HCT116 (cell line): ENCODE measurements around the gene MAP4K1. TPM values are rescaled to one million over a fixed set of nuclear protein-coding genes. Genes with fewer than 3 reads are reported as not detected.

Source experiments
- ATAC-seq: fragments of 200-7000 bp; cut with Tn5 transposase; 2 replicates; pipeline ENCODE4 v1.9.1; 2020; ENCODE audit warnings: mild to moderate bottlenecking, moderate library complexity
- BruUV-seq: library from RNA; stranded (reverse); fragments of 400-500 nt; replicated peaks from 2 replicates; lab custom pipeline; 2021; lab: Mats Ljungman, UMichigan
- CTCF ChIA-PET: fragments of 300-600 bp; sonication (Branson Sonifier 250); formaldehyde crosslinking; loops from one replicate; lab custom pipeline; 2021; ENCODE audit warnings: antibody characterized with exemption; lab: Charles Lee
- POLR2A ChIA-PET: fragments of 300-600, 350-600 bp; sonication (Branson Sonifier 250); formaldehyde crosslinking; loops from one replicate; lab custom pipeline; 2021; ENCODE audit warnings: antibody characterized with exemption; lab: Charles Lee
- RAD21 ChIA-PET, 2 experiments: fragments of 300-600 bp; sonication (Branson Sonifier 250); formaldehyde crosslinking; loops; one replicate each; lab custom pipeline; 2023; ENCODE audit warnings: low total read pairs in 2 of 2; ENCODE audit not compliant: uncharacterized antibody in 2 of 2, unreplicated experiment in 2 of 2, low non-redundant PET in 1 of 2; lab: Charles Lee
- DNase-seq: peaks from one replicate; pipeline ENCODE4 v3.0.0-alpha.2; 2010; ENCODE audit warnings: low read depth, low spot score
- H2AFZ ChIP-seq: fragments of 200-600 bp; shearing (Covaris generic), sonication (generic); 2 replicates; pipeline ENCODE4 v1.6.1; 2017; ENCODE audit warnings: low read depth, mixed run types, mixed read lengths, antibody characterized with exemption, low read length; ENCODE audit not compliant: poor library complexity, severe bottlenecking
- H3K27ac ChIP-seq: 2 replicates; pipeline ENCODE4 v1.5.1; 2012; ENCODE audit warnings: low read depth, low read length
- H3K27me3 ChIP-seq: fragments of 200-600 bp; sonication (generic); 2 replicates; pipeline ENCODE4 v1.6.1; 2016; ENCODE audit warnings: mixed run types, low read length, mixed read lengths; ENCODE audit not compliant: insufficient read depth
- H3K36me3 ChIP-seq, 2 experiments: fragments of 200-500 bp in 1 of 2; fragments of 200-600 bp in 1 of 2; sonication (Bioruptor generic) in 1 of 2; sonication (generic) in 1 of 2; 2 replicates each; pipeline versions ENCODE4 v1.5.1 to v1.6.1; 2014 to 2016; ENCODE audit warnings: low read length in 2 of 2, inconsistent platforms in 1 of 2, mixed read lengths in 1 of 2, mixed run types in 1 of 2; ENCODE audit not compliant: insufficient read depth in 2 of 2, control insufficient read depth in 1 of 2
- H3K4me1 ChIP-seq, 2 experiments: fragments of 200-600 bp in 1 of 2; sonication (generic) in 1 of 2; 2 replicates each; pipeline versions ENCODE4 v1.5.1 to v1.6.1; 2012 to 2017; ENCODE audit warnings: low read length in 2 of 2, inconsistent platforms in 1 of 2, mild to moderate bottlenecking in 1 of 2, mixed read lengths in 1 of 2, mixed run types in 1 of 2, moderate library complexity in 1 of 2; ENCODE audit not compliant: insufficient read depth in 2 of 2, control insufficient read depth in 1 of 2
- H3K4me2 ChIP-seq: fragments of 200-600 bp; sonication (generic); 2 replicates; pipeline ENCODE4 v1.6.1; 2017; ENCODE audit warnings: mixed run types, low read length, mixed read lengths
- H3K4me3 ChIP-seq, 2 experiments: fragments of 200-600 bp in 1 of 2; sonication (generic) in 1 of 2; replicated peaks in 1 of 2; 2 replicates each; pipeline ENCODE4 v1.5.1; 2011 to 2016; ENCODE audit warnings: low read length in 2 of 2, control low read depth in 1 of 2, low read depth in 1 of 2, mild to moderate bottlenecking in 1 of 2, mixed read lengths in 1 of 2, mixed run types in 1 of 2
- H3K79me2 ChIP-seq: fragments of 200-600 bp; sonication (generic); 2 replicates; pipeline ENCODE4 v1.6.1; 2017; ENCODE audit warnings: mild to moderate bottlenecking, mixed run types, low read length, moderate library complexity, mixed read lengths; ENCODE audit not compliant: insufficient read depth
- H3K9ac ChIP-seq: fragments of 200-600 bp; sonication (generic); 2 replicates; pipeline ENCODE4 v1.6.1; 2016; ENCODE audit warnings: low read length, mixed read lengths
- H3K9me2 ChIP-seq: fragments of 200-600 bp; sonication (generic), shearing (Covaris generic); 2 replicates; pipeline ENCODE4 v1.6.1; 2017; ENCODE audit warnings: mixed run types, mild to moderate bottlenecking, moderate library complexity; ENCODE audit not compliant: insufficient read depth
- H3K9me3 ChIP-seq, 2 experiments: fragments of 200-500 bp in 1 of 2; fragments of 200-600 bp in 1 of 2; sonication (Bioruptor generic) in 1 of 2; sonication (generic) in 1 of 2; 2 replicates each; pipeline ENCODE4 v1.6.1; 2014 to 2017; ENCODE audit warnings: low read length in 2 of 2, mixed read lengths in 2 of 2, inconsistent platforms in 1 of 2, low read depth in 1 of 2, mild to moderate bottlenecking in 1 of 2, mixed run types in 1 of 2, moderate library complexity in 1 of 2; ENCODE audit not compliant: control insufficient read depth in 1 of 2, insufficient read depth in 1 of 2
- H4K20me1 ChIP-seq: fragments of 200-600 bp; sonication (generic), shearing (Covaris generic); 2 replicates; pipeline ENCODE4 v1.6.1; 2017; ENCODE audit warnings: mixed run types, mild to moderate bottlenecking, moderate library complexity; ENCODE audit not compliant: insufficient read depth
- ATF3 ChIP-seq: IDR thresholded peaks from 2 replicates; pipeline ENCODE4 v1.6.1; 2012
- EGR1 ChIP-seq: IDR thresholded peaks from 2 replicates; pipeline ENCODE4 v1.6.1; 2012; ENCODE audit warnings: low read depth
- ELF1 ChIP-seq: IDR thresholded peaks from 2 replicates; pipeline ENCODE4 v1.6.1; 2012; ENCODE audit warnings: low read depth, borderline replicate concordance
- EZH2 ChIP-seq: fragments of 200-600 bp; sonication (generic); IDR thresholded peaks from 2 replicates; pipeline ENCODE4 v1.6.1; 2017; ENCODE audit warnings: antibody characterized with exemption, mixed run types
- EZH2phosphoT487 ChIP-seq: fragments of 200-600 bp; IDR thresholded peaks from 2 replicates; pipeline ENCODE4 v1.6.1; 2018; ENCODE audit warnings: antibody characterized with exemption, borderline replicate concordance
- FOSL1 ChIP-seq: IDR thresholded peaks from 2 replicates; pipeline ENCODE4 v1.6.1; 2012; ENCODE audit warnings: low read depth
- JUND ChIP-seq: IDR thresholded peaks from 2 replicates; pipeline ENCODE4 v1.6.1; 2012
- MAX ChIP-seq: IDR thresholded peaks from 2 replicates; pipeline ENCODE4 v1.6.1; 2012
- POLR2A ChIP-seq: IDR thresholded peaks from 2 replicates; pipeline ENCODE4 v1.7.0; 2011; ENCODE audit warnings: borderline replicate concordance; ENCODE audit not compliant: insufficient read depth, insufficient read length; ENCODE audit errors: extremely low read depth
- POLR2AphosphoS5 ChIP-seq: IDR thresholded peaks from 2 replicates; pipeline ENCODE4 v1.6.1; 2011; ENCODE audit warnings: mild to moderate bottlenecking, low read depth, low read length, moderate library complexity
- RAD21 ChIP-seq: IDR thresholded peaks from 2 replicates; pipeline ENCODE4 v1.6.1; 2012; ENCODE audit warnings: low read depth, mild to moderate bottlenecking
- REST ChIP-seq: IDR thresholded peaks from 2 replicates; pipeline ENCODE4 v1.6.1; 2012; ENCODE audit warnings: low read depth
- SIN3A ChIP-seq: IDR thresholded peaks from 2 replicates; pipeline ENCODE4 v1.6.1; 2012; ENCODE audit warnings: low read depth
- TCF7L2 ChIP-seq: IDR thresholded peaks from 2 replicates; pipeline ENCODE4 v1.7.0; 2011; ENCODE audit warnings: borderline replicate concordance, inconsistent platforms; ENCODE audit not compliant: insufficient read depth, insufficient read length; ENCODE audit errors: extremely low read depth
- YY1 ChIP-seq: IDR thresholded peaks from 2 replicates; pipeline ENCODE4 v1.6.1; 2011; ENCODE audit warnings: low read length, low read depth, moderate library complexity, mild to moderate bottlenecking; ENCODE audit not compliant: insufficient replicate concordance; ENCODE audit errors: extremely low read depth
- ZFX ChIP-seq: fragments of 450-650 bp; IDR thresholded peaks from 2 replicates; pipeline ENCODE4 v1.6.1; 2017
- intact Hi-C: fragments of 100-400 bp; cut with micrococcal nuclease; formaldehyde crosslinking; loops from 2 replicates; pipeline ENCODE4 v1.10.0; 2022
- total RNA-seq: library from RNA; stranded (reverse); gene quantifications from one replicate; pipeline ENCODE4 v1.2.1, GENCODE V29; 2021; ENCODE audit not compliant: unreplicated experiment
- TF ChIP-seq, protein P1 (sequence below): IDR thresholded peaks from 2 replicates; pipeline ENCODE4 v1.6.1; 2011; ENCODE audit warnings: mild to moderate bottlenecking, low read length, moderate library complexity; ENCODE audit not compliant: insufficient replicate concordance; ENCODE audit errors: extremely low read depth

The MAP4K1 gene
- total RNA-seq, 1 experiment from 2014 or later, result 9.1 TPM

- ATAC-seq (no peak), DNase-seq (no peak)
- no peaks in the 10 kb centered on the region for H3K9me3 ChIP-seq
- H3K9me2 ChIP-seq, result no peaks in the 10 kb centered on the region
- H3K4me2 ChIP-seq, result no peak overlapping the region
- POLR2A ChIA-PET, result no interaction called here
- RAD21 ChIA-PET, result no interaction called here
- no TSS peak for BruUV-seq
- CTCF ChIA-PET, result no interaction called here
- no peaks in the 10 kb centered on the region for H4K20me1 ChIP-seq
- H3K36me3 ChIP-seq, result no peaks in the 10 kb centered on the region
- intact Hi-C loops, result no loop called here
- H3K79me2 ChIP-seq, result no peaks in the 10 kb centered on the region
- TF ChIP-seq, protein P1, sequence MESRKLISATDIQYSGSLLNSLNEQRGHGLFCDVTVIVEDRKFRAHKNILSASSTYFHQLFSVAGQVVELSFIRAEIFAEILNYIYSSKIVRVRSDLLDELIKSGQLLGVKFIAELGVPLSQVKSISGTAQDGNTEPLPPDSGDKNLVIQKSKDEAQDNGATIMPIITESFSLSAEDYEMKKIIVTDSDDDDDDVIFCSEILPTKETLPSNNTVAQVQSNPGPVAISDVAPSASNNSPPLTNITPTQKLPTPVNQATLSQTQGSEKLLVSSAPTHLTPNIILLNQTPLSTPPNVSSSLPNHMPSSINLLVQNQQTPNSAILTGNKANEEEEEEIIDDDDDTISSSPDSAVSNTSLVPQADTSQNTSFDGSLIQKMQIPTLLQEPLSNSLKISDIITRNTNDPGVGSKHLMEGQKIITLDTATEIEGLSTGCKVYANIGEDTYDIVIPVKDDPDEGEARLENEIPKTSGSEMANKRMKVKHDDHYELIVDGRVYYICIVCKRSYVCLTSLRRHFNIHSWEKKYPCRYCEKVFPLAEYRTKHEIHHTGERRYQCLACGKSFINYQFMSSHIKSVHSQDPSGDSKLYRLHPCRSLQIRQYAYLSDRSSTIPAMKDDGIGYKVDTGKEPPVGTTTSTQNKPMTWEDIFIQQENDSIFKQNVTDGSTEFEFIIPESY, result no peak
- TF ChIP-seq SIN3A (no peak), POLR2A (no peak), POLR2AphosphoS5 (no peak), JUND (no peak), EZH2 (no peak), YY1 (no peak), REST (no peak), FOSL1 (no peak), RAD21 (no peak), MAX (no peak), TCF7L2 (no peak), ELF1 (no peak), ATF3 (no peak), ZFX (no peak), EZH2phosphoT487 (no peak), EGR1 (no peak)
- peaks cover 5 to 19% of the 10 kb centered on the region in 2 experiments; a peak in 3 of 4 replicates for H3K4me1 ChIP-seq
- H3K27me3 ChIP-seq, result no peaks in the 10 kb centered on the region
- H2AFZ ChIP-seq, result no peak overlapping the region
- H3K4me3 ChIP-seq, result no peak overlapping the region
- H3K9ac ChIP-seq, result no peak overlapping the region
- H3K27ac ChIP-seq, result no peak overlapping the region
Observed at GRCh38 chr19:38599722-38600121, 18.0 kb downstream of the MAP4K1 start.
